Measurements from ENCODE around the gene DNASE1L2.

DNASE1L2 gene, protein sequence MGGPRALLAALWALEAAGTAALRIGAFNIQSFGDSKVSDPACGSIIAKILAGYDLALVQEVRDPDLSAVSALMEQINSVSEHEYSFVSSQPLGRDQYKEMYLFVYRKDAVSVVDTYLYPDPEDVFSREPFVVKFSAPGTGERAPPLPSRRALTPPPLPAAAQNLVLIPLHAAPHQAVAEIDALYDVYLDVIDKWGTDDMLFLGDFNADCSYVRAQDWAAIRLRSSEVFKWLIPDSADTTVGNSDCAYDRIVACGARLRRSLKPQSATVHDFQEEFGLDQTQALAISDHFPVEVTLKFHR

DNA sequence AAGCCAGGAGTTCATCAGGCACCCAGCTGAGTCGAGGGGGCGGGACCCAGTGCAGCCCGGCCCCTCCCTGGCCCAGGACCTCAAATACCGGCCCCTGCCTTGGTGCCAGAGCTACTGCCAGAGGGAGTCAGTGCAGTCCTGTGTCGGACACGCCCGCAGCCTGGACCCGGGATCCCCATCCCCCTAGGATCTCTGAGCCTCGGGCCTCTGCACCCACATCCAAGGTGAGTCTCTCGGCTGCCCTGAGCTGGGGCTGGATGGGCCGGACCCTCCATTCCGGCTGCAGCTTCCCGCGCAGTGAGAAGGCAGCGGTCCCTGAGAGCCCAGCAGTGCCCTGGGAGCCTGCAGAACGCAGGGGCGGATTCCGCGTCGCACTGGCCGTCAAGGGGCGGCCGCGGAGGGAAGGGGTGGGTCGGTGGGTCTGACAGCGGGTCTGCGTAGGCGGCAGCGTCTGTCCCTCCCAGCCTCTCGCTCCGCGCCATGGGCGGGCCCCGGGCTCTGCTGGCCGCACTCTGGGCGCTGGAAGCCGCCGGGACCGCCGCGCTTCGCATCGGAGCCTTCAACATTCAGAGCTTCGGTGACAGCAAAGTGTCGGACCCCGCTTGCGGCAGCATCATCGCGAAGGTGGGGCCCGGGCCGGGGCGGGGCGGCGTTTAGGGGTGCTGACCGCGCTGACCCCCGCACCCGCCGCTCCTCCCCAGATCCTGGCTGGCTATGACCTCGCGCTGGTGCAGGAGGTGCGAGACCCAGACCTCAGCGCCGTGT is at the start of gene DNASE1L2:
DNASE1L2 (plus strand) TSS at position 108 of the 765 bp plus-strand sequence; CDS start at position 481, 373 bp downstream.
- Histone ChIP-seq H3K9me2 (replicated peaks; ENCODE audit: low read depth, low read length) (no peaks in the 10 kb centered on the region), H3K9ac (ENCODE audit: low read depth, low read length, poor library complexity, severe bottlenecking) (no peak within 1 kb of the TSS), H3K4me2 (ENCODE audit: low read depth, low read length, poor library complexity, severe bottlenecking) (no peak within 1 kb of the TSS), H3K36me3 (ENCODE audit: insufficient read depth, low read length) (no peaks in the 10 kb centered on the region; the same call in 1 of the 2 replicates), H3K27me3 (ENCODE audit: insufficient read depth, low read length, poor library complexity, severe bottlenecking) (no peaks in the 10 kb centered on the region), H3K4me1 (ENCODE audit: insufficient read depth, low read length, poor library complexity, severe bottlenecking) (no peaks in the 10 kb centered on the region), H3F3A (ENCODE audit: low read depth) (no peaks in the 10 kb centered on the region), H3K9me3 (ENCODE audit: insufficient read depth, low read depth, low read length) (no peaks in the 10 kb centered on the region), H3K79me2 (ENCODE audit: insufficient read depth, low read length) (no peaks in the 10 kb centered on the region), H3K4me3 (ENCODE audit: low read length, poor library complexity, severe bottlenecking) (no peak within 1 kb of the TSS), H2AFZ (ENCODE audit: low read length) (no peak within 1 kb of the TSS), H4K20me1 (ENCODE audit: insufficient read depth, low read length, poor library complexity, severe bottlenecking) (no peaks in the 10 kb centered on the region)
- TF ChIP-seq, protein P1, sequence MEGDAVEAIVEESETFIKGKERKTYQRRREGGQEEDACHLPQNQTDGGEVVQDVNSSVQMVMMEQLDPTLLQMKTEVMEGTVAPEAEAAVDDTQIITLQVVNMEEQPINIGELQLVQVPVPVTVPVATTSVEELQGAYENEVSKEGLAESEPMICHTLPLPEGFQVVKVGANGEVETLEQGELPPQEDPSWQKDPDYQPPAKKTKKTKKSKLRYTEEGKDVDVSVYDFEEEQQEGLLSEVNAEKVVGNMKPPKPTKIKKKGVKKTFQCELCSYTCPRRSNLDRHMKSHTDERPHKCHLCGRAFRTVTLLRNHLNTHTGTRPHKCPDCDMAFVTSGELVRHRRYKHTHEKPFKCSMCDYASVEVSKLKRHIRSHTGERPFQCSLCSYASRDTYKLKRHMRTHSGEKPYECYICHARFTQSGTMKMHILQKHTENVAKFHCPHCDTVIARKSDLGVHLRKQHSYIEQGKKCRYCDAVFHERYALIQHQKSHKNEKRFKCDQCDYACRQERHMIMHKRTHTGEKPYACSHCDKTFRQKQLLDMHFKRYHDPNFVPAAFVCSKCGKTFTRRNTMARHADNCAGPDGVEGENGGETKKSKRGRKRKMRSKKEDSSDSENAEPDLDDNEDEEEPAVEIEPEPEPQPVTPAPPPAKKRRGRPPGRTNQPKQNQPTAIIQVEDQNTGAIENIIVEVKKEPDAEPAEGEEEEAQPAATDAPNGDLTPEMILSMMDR (conservative IDR thresholded peaks at IDR 0.05; ENCODE audit: low read length), result no peak
- no peak for TF ChIP-seq EZH2phosphoT487 (IDR thresholded peaks at IDR 0.05; ENCODE audit: borderline replicate concordance)

DNA sequence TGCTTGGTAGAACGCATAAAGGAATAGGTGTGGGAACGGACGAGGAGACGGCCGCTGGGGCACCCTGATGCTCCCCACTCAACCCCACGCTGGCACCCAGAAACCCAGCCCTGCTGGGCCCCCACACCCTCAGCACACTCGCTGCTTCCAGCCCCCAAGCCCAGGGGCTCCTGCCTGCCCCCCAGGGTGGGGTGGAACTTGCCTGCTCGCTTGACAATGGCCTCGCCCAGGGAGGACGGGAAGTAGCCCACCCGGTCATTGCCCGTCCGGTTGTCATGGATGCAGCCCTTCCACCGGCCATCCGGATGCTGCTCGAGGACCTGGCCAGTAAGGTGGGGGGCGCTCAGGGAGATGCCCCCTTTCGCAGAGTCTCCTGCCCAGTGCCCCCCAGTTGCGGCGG is 49.7 kb upstream of the DNASE1L2 start:
- Histone ChIP-seq H3K4me2 (ENCODE audit: low read depth, low read length, poor library complexity, severe bottlenecking) (no peak overlapping the region), H3F3A (ENCODE audit: low read depth) (no peaks in the 10 kb centered on the region), H2AFZ (ENCODE audit: low read length) (no peak overlapping the region), H3K36me3 (ENCODE audit: insufficient read depth, low read length) (no peaks in the 10 kb centered on the region), H3K27me3 (ENCODE audit: insufficient read depth, low read length, poor library complexity, severe bottlenecking) (no peaks in the 10 kb centered on the region), H3K4me1 (ENCODE audit: insufficient read depth, low read length, poor library complexity, severe bottlenecking) (no peaks in the 10 kb centered on the region), H3K79me2 (ENCODE audit: insufficient read depth, low read length) (no peaks in the 10 kb centered on the region), H3K9ac (ENCODE audit: low read depth, low read length, poor library complexity, severe bottlenecking) (no peak overlapping the region), H3K9me3 (ENCODE audit: insufficient read depth, low read depth, low read length) (no peaks in the 10 kb centered on the region), H3K4me3 (ENCODE audit: low read length, poor library complexity, severe bottlenecking) (no peak overlapping the region), H4K20me1 (ENCODE audit: insufficient read depth, low read length, poor library complexity, severe bottlenecking) (no peaks in the 10 kb centered on the region), H3K9me2 (replicated peaks; ENCODE audit: low read depth, low read length) (no peaks in the 10 kb centered on the region)
- no peak for TF ChIP-seq EZH2phosphoT487 (IDR thresholded peaks at IDR 0.05; ENCODE audit: borderline replicate concordance)

DNA sequence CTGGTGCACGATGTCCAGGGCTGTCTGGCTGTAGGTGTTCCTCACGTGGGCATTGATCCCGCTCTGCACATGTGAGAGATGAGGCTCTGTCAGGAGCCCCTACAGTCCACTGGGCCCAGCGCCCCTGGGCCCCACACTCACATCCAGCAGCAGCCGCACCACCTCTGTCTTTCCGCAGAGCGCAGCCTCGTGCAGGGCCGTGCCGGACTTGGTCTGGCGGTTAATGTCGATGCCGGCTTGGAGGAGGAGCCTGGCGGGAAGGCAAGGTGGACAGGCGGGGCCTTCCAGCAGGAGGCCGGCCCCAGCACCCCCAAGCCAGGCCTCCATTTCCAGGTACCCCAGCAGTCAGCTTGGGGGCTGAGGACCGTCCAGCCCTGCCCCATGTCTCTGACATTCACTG is 49.0 kb upstream of the DNASE1L2 start:
- Histone ChIP-seq H3K4me2 (ENCODE audit: low read depth, low read length, poor library complexity, severe bottlenecking) (no peak overlapping the region), H3K9me2 (replicated peaks; ENCODE audit: low read depth, low read length) (no peaks in the 10 kb centered on the region), H3K79me2 (ENCODE audit: insufficient read depth, low read length) (no peaks in the 10 kb centered on the region), H3K4me3 (ENCODE audit: low read length, poor library complexity, severe bottlenecking) (no peak overlapping the region), H3K9ac (ENCODE audit: low read depth, low read length, poor library complexity, severe bottlenecking) (no peak overlapping the region), H3K27me3 (ENCODE audit: insufficient read depth, low read length, poor library complexity, severe bottlenecking) (no peaks in the 10 kb centered on the region), H3K9me3 (ENCODE audit: insufficient read depth, low read depth, low read length) (no peaks in the 10 kb centered on the region), H4K20me1 (ENCODE audit: insufficient read depth, low read length, poor library complexity, severe bottlenecking) (no peaks in the 10 kb centered on the region), H3F3A (ENCODE audit: low read depth) (no peaks in the 10 kb centered on the region), H3K4me1 (ENCODE audit: insufficient read depth, low read length, poor library complexity, severe bottlenecking) (no peaks in the 10 kb centered on the region), H3K36me3 (ENCODE audit: insufficient read depth, low read length) (no peaks in the 10 kb centered on the region), H2AFZ (ENCODE audit: low read length) (no peak overlapping the region)
- no peak for TF ChIP-seq EZH2phosphoT487 (IDR thresholded peaks at IDR 0.05; ENCODE audit: borderline replicate concordance)
- TF ChIP-seq, protein P1 (conservative IDR thresholded peaks at IDR 0.05; ENCODE audit: low read length), result no peak
